ENCODE measurements around the gene IFRD2. TPM values are rescaled to one million over a fixed set of nuclear protein-coding genes. Genes with fewer than 3 reads are reported as not detected.

Gene IFRD2
- total and polyA plus RNA-seq, 9 of the 15 experiments (the other 6 are each of a cell fraction or from before 2014, with no cell fraction given): 30.5 to 115 (median 52.8) TPM

GRCh38 chr3:50321336-50322114 lies 29.3 kb upstream of the IFRD2 start (continued):
- no peak for TF ChIP-seq ZNF347 (CRISPR knock-in tag; IDR thresholded peaks at IDR 0.05; ENCODE audit: low read depth)
- TF ChIP-seq RBBP5 (IDR thresholded peaks at IDR 0.05; ENCODE audit: borderline replicate concordance, insufficient read depth, low read length, poor library complexity, severe bottlenecking): peak; percentile 64
- peak in 1 of 2 experiments; percentile 61; a peak in 1 of 4 replicates for TF ChIP-seq ZNF639 (CRISPR knock-in tag; conservative IDR thresholded peaks at IDR 0.05 in 1 of 2, IDR thresholded peaks at IDR 0.05 in 1 of 2)
- no peak for TF ChIP-seq YBX1 (IDR thresholded peaks at IDR 0.05)
- TF ChIP-seq NRF1 (conservative IDR thresholded peaks at IDR 0.05 in 1 of 2, IDR thresholded peaks at IDR 0.05 in 1 of 2): peak; percentile 45 to 46; a peak in 2 of 4 replicates
- TF ChIP-seq CTBP1 (IDR thresholded peaks at IDR 0.05; ENCODE audit: borderline replicate concordance): peak; percentile 83; the same call in 1 of the 2 replicates
- TF ChIP-seq VEZF1 (CRISPR knock-in tag; IDR thresholded peaks at IDR 0.05): peak; percentile 95
- TF ChIP-seq, protein P1, sequence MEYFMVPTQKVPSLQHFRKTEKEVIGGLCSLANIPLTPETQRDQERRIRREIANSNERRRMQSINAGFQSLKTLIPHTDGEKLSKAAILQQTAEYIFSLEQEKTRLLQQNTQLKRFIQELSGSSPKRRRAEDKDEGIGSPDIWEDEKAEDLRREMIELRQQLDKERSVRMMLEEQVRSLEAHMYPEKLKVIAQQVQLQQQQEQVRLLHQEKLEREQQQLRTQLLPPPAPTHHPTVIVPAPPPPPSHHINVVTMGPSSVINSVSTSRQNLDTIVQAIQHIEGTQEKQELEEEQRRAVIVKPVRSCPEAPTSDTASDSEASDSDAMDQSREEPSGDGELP (CRISPR knock-in tag; IDR thresholded peaks at IDR 0.05; ENCODE audit: borderline replicate concordance): 0 out of 2 replicates have a peak, but pooled peaks have one; percentile 29
- TF ChIP-seq ZFX (CRISPR knock-in tag; IDR thresholded peaks at IDR 0.05): peak; percentile 70; the same call in 1 of the 2 replicates
- peak; percentile 67; the same call in 1 of the 2 replicates for TF ChIP-seq CXXC5 (CRISPR knock-in tag; IDR thresholded peaks at IDR 0.05)
- no peak for TF ChIP-seq TAF7 (tag; IDR thresholded peaks at IDR 0.05)
- peak; percentile 90 for TF ChIP-seq TCF7L2 (IDR thresholded peaks at IDR 0.05; ENCODE audit: low read depth, low read length)
- no peak for TF ChIP-seq IFI16 (CRISPR knock-in tag; IDR thresholded peaks at IDR 0.05)
- TF ChIP-seq NUFIP1 (IDR thresholded peaks at IDR 0.05; ENCODE audit: partially characterized antibody): peak; percentile 73
- peak; percentile 56; the same call in 1 of the 2 replicates for TF ChIP-seq NFIC (IDR thresholded peaks at IDR 0.05)
- peak; percentile 17 to 36; a peak in 2 of 4 replicates for TF ChIP-seq SIX5 (IDR thresholded peaks at IDR 0.05; ENCODE audit: borderline replicate concordance in 1 of 2, insufficient read depth in 1 of 2, low read depth in 1 of 2, low read length in 2 of 2)
- TF ChIP-seq RBM25 (IDR thresholded peaks at IDR 0.05; ENCODE audit: low read depth, low read length, severe bottlenecking): peak; percentile 31
- TF ChIP-seq MTA3 (IDR thresholded peaks at IDR 0.05; ENCODE audit: borderline replicate concordance): 0 out of 2 replicates have a peak, but pooled peaks have one; percentile 12
- peak; percentile 22 for TF ChIP-seq FIP1L1 (IDR thresholded peaks at IDR 0.05; ENCODE audit: low read depth, low read length, poor library complexity, severe bottlenecking)
- TF ChIP-seq ZNF740 (CRISPR knock-in tag; IDR thresholded peaks at IDR 0.05): peak; percentile 91
- peak in 1 of 2 experiments; percentile 92; a peak in 2 of 4 replicates for TF ChIP-seq ZNF740 (tag; IDR thresholded peaks at IDR 0.05)
